ENCODE measurements around the gene AATF.
"Not testable (repeated sequence)": the region's sequence is repeated elsewhere in the genome, so short reads cannot be mapped to it uniquely, and the experiment has no call there.

AATF gene

DNA sequence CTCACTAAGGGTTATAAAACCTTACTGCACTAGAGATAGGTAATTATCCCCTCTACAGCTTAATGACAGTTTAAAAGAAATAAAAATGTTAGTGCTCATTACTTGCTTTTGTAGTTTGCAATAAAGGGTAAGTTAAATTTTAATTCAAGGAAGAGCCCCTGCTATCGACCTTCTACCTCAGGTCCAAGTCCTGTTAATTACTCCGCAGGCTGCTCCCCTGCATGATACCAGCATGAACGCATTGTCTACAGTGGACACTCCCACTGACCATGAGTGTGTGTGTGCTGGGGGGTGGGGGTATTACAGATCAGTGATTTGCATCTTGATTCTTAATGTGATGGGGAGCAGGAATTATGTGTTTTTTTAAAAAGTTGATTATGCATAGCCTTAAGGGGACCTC is 103.1 kb downstream of the AATF start:
- no peak for DNase-seq

DNA sequence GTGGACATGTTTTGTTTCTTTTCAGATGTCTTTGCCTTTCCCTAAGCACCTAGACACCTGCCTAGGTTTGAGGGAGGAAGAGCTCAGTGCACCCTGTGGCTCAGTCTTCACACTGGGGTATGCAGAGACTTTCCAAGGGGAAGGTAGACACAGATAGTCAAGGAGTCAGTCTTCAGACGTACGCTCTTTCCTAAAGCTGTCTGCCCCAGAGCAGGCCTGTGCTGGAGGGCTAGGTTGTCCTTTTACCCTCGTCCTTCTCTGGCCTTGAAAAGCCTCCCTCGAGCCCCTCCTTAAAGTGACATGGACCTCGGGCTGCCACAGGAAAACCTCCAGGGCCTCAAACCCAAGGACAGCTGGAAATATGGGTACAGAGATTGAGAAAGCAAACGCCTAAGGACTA is 103.7 kb downstream of the AATF start:
- no peak for DNase-seq

DNA sequence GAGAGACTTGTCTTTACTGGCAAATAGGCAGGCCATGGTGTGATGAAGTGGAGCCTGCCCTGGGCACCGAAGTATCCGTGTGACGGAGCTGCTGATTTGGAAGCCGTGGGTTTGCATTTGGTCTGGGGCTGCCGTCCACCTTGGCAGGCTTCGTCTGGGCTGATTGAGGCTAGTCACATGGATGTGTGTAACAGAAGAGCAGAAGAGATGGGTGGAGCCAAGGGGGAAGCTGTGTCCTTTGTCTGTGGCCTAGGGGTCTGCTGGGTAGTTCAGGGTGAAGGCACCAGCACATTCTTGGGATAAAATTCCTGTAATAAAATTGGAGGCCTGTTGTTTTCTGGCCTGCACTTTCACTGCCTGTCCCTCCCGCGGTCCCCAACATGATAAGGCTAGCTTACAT is 106.1 kb downstream of the AATF start:
- DNase-seq, result no peak

DNA sequence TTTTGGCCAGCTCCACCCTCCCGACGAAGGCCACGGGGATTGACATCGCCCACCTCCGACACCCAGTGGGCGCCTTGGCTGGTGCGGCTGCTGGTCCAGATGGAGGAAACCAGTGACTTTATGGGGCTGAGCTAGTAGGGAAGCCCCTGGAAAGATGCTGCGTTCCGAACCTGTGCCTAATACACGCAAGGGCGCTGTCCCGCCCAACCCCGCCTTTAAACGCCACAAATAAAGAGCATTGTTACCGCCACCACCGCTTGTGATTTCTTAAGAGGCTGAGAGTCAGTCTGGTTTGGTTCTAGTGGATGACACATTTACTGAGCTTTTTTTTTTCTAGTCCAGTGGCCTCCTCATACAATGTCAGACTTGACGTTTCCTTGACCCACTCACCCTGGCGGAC is 107.9 kb downstream of the AATF start:
- no peak for DNase-seq

DNA sequence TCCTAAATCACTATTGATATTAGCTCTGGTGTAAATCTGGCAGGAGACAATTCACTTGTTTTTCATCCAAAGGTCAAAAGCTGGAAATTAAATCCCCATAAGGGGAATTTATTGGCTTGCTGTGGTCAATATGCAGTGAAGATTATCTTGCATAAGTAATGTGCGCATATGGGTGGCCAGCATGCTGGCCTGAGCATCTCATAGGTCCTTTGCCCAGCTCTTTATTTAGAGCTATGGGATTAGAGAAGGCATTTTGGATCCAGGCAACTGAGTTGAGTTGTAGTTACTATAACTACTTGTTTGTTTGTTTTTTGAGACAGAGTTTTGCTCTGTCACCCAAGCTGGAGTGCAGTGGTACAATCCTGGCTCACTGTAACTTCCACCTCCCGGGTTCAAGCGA is 110.7 kb downstream of the AATF start:
- DNase-seq, result no peak

GRCh38 chr17:37060094-37060493 is 111.3 kb downstream of the AATF start:
- DNase-seq, result no peak

DNA sequence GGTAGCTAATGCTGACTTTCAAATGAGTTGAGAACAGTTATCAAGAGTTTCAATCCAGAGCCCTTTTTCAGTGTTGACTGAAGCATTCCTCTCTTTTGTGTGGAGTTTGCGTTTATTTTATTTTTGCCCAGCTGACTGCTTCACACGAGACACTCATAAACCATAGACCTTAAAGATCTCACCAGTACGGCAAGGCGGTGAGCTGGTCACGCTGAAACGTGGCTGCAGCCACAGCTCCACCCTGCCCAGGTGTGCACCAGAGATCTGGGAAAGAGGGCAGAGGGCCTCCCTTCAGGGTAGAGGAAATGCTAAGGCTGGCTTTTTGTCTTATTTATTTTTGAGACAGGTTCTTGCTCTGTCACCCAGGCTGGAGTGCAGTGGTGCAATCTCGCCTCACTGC is 112.2 kb downstream of the AATF start:
- DNase-seq, result no peak

DNA sequence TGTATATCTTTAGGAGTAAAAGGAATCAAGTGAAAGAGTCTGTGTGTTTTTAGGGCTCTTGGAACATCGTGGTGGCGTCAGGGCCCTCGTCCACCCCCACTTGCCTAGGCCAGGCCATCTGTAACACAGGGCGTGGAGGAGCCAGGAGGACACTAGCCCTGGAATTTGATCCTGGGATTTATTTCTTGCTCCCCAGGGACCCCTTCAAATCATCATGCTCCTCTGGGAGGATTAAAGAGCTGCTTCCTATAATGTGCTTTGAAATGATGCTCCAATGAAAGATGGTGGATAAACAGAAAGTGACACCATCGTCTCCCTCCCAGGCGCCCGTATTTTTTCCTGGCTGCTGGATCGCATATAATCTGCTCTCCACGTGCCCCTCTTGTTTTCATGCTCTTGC is 113.3 kb downstream of the AATF start:
- no peak for DNase-seq

GRCh38 chr17:37064206-37064605 is 115.5 kb downstream of the AATF start:
- DNase-seq, result no peak

GRCh38 chr17:37064956-37065355 is 116.2 kb downstream of the AATF start:
- no peak for DNase-seq

DNA sequence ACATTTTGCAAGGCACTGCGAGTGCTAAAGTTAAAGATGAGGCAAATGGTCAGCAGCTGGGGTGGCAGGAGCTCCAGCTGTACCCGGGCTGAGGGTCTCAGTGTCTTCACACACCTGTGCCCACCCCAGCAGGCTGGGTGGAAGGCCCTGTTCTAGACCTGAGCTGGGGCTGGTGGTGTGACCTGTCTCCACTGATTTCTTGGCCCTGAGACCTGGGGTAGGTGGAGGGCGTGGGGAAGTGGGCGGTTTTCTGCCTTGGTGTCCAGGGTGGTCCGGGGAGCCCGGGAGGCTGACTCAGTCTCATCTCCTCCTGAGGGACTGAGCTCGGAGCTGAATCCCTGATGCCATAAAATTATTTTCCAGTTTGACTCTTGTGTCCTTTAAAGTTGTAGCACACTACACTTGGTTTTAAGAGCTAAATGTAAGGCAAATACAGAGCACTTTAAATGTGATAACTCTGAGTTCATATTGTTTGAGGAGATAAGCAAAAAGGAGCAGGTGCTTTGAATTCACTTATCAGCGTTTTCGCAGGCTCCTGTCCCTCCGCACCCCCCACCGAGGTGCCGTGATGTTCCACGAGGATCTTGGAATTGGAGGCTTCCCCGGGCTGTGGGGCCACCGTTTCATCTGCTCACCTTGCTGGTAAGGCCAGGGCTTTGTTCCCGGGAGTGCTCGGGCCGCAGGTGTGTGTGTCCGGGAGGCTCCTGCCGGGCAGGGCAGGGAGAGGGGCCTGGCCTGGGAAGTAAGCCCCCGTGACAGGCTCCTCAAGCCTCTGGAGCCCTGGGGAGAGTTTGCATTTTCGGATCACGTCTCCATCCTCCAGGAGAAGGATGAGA is 117.0 kb downstream of the AATF start:
- DNase-seq, result no peak

GRCh38 chr17:37066322-37067255 is 117.8 kb downstream of the AATF start:
- DNase-seq, result no peak

DNA sequence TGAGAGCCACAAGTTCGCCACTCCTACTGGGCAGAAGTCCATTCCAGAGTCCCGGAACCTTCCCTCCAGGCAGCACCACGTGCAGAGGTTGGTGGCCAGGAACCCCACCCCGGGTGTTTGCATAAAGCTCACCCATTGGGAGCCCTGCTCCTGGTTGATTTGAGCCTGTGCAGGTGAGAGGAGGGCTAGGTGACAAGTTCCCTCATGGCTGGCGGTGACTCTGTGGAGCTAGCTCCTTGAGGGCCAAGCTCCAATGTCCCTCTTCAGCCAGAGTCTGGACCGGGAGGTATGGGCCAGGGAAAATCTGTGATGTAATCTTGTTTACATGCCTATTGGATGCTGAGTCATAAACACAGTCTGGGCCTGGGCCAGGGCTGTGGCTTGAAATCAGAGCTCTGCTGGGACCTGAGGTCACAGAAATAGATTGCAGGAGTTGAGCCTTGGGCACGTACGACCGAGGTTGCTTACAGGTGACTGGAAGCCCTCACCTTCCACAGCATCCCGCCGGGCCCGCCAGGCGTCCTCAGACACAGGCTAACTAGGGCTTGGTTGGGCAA is 118.9 kb downstream of the AATF start:
- peak in 1 of 3 donors; percentile 17 for DNase-seq

DNA sequence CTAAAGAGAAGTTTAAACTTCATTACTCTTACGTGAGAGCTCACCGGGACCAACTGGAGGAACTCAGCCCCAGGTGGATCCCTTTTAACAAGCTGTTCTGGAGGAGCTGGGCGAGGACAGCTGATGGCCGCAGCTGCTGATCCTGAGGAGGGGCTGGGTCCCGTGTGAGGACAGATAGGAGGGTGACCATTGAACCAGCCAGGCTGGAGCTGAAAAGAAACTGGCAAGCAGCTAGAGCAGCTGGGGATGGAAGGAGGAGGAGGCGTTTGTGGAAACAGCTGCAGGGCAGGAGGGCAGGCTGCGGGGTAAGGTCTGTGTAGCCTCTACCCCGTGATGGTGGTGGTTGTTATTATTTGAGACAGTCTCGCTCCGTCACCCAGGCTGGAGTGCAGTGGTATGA is 119.5 kb downstream of the AATF start:
- no peak for DNase-seq

DNA sequence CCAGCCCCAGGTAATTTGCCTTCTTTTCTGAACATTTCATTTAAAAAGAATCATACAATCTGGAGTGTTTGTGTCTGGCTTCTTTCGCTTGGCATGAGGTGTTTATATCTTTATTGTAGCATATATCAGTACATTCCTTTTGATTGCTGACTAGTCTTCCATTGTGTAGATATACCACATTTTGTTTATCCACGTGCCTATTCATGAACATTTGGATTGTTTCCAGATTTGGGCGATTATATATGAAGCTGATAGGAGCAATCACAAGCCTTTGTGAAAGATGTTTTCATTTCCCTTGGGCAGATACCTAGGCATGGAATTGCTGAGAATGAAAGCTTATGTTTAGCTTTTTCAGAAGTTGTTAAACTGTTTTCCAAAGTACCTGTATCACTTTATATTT is 120.3 kb downstream of the AATF start:
- no peak for DNase-seq

- DNase-seq, result not testable (repeated sequence)
These were observed 124.7 kb downstream of the AATF start for GRCh38 chr17:37073464-37073863.

DNA sequence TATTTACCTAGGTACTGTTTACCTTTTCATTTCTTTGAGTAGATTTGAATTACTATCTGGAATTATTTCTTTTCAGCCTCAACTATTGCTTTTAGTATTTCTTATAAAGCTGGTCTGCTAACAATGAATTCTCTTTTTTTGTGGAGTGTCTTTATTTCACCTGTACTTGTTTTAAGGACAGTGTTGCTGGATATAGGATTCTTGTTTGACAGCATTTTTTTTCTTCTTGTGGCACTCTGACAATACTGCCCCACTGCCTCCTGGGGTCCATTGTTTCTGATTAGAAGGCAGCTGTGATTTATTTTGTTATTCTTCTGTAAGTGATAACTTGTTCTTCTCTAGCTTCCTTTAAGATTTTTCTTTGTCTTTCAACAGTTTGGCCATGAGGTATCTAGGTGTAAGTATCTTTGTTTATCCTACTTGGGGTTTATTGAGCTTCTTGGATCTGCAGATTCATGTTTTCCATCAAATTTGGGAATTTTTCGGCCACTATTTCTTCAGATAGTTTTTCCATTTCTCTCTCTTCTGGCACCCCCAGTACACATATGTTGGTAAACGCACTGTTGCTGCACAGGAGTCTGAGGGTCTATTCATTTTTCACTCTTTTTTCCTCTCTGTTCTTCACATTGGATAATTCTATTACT is 130.4 kb downstream of the AATF start:
- no peak for DNase-seq

- DNase-seq, result peak; percentile 48 to 73 (median 65)
These were observed 131.0 kb downstream of the AATF start for GRCh38 chr17:37079735-37080134.

DNA sequence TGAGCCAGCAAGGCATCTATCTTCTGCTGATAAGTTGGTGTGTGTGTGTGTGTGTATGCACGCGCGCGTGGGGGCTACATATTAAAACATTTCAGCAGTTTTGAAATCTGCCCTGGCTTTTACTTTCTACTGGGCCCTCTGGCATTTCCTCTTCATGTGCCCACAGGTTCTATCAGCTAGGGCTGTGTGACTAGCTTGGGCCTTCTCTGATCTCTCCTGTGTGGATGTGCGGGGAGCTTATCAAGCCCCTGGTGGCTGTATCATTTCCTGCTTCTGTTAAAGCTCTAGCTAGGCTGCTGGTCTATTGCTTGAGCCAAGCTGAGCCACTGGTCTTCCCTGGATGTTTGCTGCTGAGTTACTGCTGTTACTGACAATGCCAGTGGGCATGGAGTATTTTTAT is 132.5 kb downstream of the AATF start:
- DNase-seq, result peak in 2 of 3 donors; percentile 9 to 17

GRCh38 chr17:37082311-37082860 is 133.6 kb downstream of the AATF start:
- DNase-seq, result no peak

GRCh38 chr17:37082985-37083384 is 134.2 kb downstream of the AATF start:
- no peak for DNase-seq

- no peak for DNase-seq
These were observed 134.7 kb downstream of the AATF start for GRCh38 chr17:37083456-37083855.

GRCh38 chr17:37084372-37084771 is 135.6 kb downstream of the AATF start:
- no peak for DNase-seq
